C4-2B (cell line): Measurements from ENCODE around the gene COMMD1.

Source experiments
- ZFX ChIP-seq: fragments of 450-650 bp; IDR thresholded peaks from 2 replicates; pipeline ENCODE4 v1.6.1; 2017
- TF ChIP-seq, protein P1 (sequence below): fragments of 450-650 bp; conservative IDR thresholded peaks from 2 replicates; pipeline ENCODE4 v1.5.1; 2017; ENCODE audit warnings: mild to moderate bottlenecking

DNA sequence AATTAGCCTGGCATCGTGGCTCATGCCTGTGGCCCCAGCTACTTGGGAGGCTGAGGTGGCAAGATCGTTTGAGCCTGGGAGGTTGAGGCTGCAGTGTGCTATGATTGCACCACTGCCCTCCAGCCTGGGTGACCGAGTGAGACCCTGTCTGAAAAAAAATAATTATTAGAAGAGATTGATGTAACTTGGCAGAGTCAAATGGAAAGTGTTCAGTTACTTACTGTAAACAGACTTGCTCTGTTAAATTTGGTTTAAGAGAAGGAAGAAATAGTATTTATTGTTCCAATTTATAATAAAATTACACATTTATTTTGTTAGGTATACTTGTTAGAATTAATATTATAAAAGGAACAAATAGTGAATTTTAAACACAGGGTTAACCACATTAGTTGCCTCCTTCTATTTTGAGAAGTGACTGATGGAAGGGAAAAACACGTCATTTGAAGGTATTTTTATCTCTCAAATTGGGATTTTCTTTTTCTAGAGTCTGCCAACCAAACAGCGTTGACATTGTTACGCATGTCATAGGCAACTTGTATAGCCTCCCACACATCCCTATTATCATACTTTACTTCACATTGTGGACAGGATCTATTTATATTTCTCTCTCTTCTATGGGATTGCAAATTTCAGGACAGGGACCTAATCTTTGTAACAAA is 171.6 kb downstream of the COMMD1 start:
- TF ChIP-seq, protein P1, sequence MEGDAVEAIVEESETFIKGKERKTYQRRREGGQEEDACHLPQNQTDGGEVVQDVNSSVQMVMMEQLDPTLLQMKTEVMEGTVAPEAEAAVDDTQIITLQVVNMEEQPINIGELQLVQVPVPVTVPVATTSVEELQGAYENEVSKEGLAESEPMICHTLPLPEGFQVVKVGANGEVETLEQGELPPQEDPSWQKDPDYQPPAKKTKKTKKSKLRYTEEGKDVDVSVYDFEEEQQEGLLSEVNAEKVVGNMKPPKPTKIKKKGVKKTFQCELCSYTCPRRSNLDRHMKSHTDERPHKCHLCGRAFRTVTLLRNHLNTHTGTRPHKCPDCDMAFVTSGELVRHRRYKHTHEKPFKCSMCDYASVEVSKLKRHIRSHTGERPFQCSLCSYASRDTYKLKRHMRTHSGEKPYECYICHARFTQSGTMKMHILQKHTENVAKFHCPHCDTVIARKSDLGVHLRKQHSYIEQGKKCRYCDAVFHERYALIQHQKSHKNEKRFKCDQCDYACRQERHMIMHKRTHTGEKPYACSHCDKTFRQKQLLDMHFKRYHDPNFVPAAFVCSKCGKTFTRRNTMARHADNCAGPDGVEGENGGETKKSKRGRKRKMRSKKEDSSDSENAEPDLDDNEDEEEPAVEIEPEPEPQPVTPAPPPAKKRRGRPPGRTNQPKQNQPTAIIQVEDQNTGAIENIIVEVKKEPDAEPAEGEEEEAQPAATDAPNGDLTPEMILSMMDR = no peak
- no peak for TF ChIP-seq ZFX
